Liver (tissue), 3 donors: ENCODE results near the gene HOXC11.

Experiments used
- ATF3 ChIP-seq: IDR thresholded peaks from 2 replicates; pipeline ENCODE4 v1.6.1; 2016; ENCODE audit warnings: antibody characterized with exemption
- CTCF ChIP-seq: fragments of 150-350 bp; IDR thresholded peaks from 2 replicates; pipeline ENCODE4 v1.5.1; 2017; ENCODE audit warnings: improper control_type of control experiment, low read depth, low read length; ENCODE audit not compliant: missing input control
- EGR1 ChIP-seq, 2 donors: IDR thresholded peaks; 2 replicates each; pipeline ENCODE4 v1.6.1; 2016 to 2018; ENCODE audit warnings: antibody characterized with exemption in 2 of 2, low read depth in 2 of 2
- HNF4G ChIP-seq: IDR thresholded peaks from 2 replicates; pipeline ENCODE4 v1.6.1; 2016; ENCODE audit warnings: antibody characterized with exemption
- MAX ChIP-seq: IDR thresholded peaks from 2 replicates; pipeline ENCODE4 v1.6.1; 2016; ENCODE audit warnings: antibody characterized with exemption
- RAD21 ChIP-seq, 2 donors: IDR thresholded peaks; 2 replicates each; pipeline ENCODE4 v1.6.1; 2016; ENCODE audit warnings: antibody characterized with exemption in 2 of 2, mild to moderate bottlenecking in 2 of 2
- REST ChIP-seq: IDR thresholded peaks from 2 replicates; pipeline ENCODE4 v1.6.1; 2016; ENCODE audit warnings: antibody characterized with exemption, mild to moderate bottlenecking
- SP1 ChIP-seq: IDR thresholded peaks from 2 replicates; pipeline ENCODE4 v1.6.1; 2018; ENCODE audit warnings: antibody characterized with exemption, mild to moderate bottlenecking
- TAF1 ChIP-seq: conservative IDR thresholded peaks from 2 replicates; pipeline ENCODE4 v1.6.1; 2016; ENCODE audit warnings: antibody characterized with exemption, mild to moderate bottlenecking
- YY1 ChIP-seq: IDR thresholded peaks from 2 replicates; pipeline ENCODE4 v1.6.1; 2016; ENCODE audit warnings: antibody characterized with exemption, mild to moderate bottlenecking
- donor health status: healthy.
- donor health status: healthy.

- TF ChIP-seq CTCF (no peak), HNF4G (no peak), TAF1 (no peak), RAD21 (IDR thresholded peaks at IDR 0.05) (no peak), REST (no peak), SP1 (no peak), MAX (no peak), EGR1 (IDR thresholded peaks at IDR 0.05; ENCODE audit: low read depth in 2 of 2) (no peak), YY1 (no peak), ATF3 (no peak)
These were observed 41.6 kb downstream of the HOXC11 start for GRCh38 chr12:54014377-54015017.
